Measurements from ENCODE around the gene EIF4E3.

Gene EIF4E3

GRCh38 chr3:71684757-71685386 lies 40.3 kb downstream of the EIF4E3 start:
- H3K4me2 ChIP-seq, result no peak overlapping the region
- no peak for TF ChIP-seq CTCF (conservative IDR thresholded peaks at IDR 0.05; ENCODE audit: low read depth, low read length)
- H3K79me2 ChIP-seq (ENCODE audit: insufficient read depth, low read depth), result no peaks in the 10 kb centered on the region
- no peaks in the 10 kb centered on the region for H4K20me1 ChIP-seq (ENCODE audit: insufficient read depth)
- no peaks in the 10 kb centered on the region for H3K36me3 ChIP-seq (ENCODE audit: insufficient read depth)
- H3K9ac ChIP-seq, result no peak overlapping the region
- no peak overlapping the region for H2AFZ ChIP-seq (ENCODE audit: low read depth)
- H3K4me1 ChIP-seq (ENCODE audit: low read depth, poor library complexity, severe bottlenecking), result no peaks in the 10 kb centered on the region
- H3K27me3 ChIP-seq (ENCODE audit: insufficient read depth, low read depth), result no peaks in the 10 kb centered on the region
- no peak overlapping the region for H3K4me3 ChIP-seq (IDR thresholded peaks at IDR 0.05; ENCODE audit: insufficient read depth, low read depth, low read length)
- no peak overlapping the region for H3K27ac ChIP-seq

GRCh38 chr3:71684046-71684756 lies 41.0 kb downstream of the EIF4E3 start:
- no peaks in the 10 kb centered on the region for H3K27me3 ChIP-seq (ENCODE audit: insufficient read depth, low read depth)
- no peak overlapping the region for H3K4me3 ChIP-seq (IDR thresholded peaks at IDR 0.05; ENCODE audit: insufficient read depth, low read depth, low read length)
- no peaks in the 10 kb centered on the region for H3K79me2 ChIP-seq (ENCODE audit: insufficient read depth, low read depth)
- H2AFZ ChIP-seq (ENCODE audit: low read depth), result no peak overlapping the region
- no peaks in the 10 kb centered on the region for H3K36me3 ChIP-seq (ENCODE audit: insufficient read depth)
- no peak for TF ChIP-seq CTCF (conservative IDR thresholded peaks at IDR 0.05; ENCODE audit: low read depth, low read length)
- no peaks in the 10 kb centered on the region for H4K20me1 ChIP-seq (ENCODE audit: insufficient read depth)
- no peak overlapping the region for H3K9ac ChIP-seq
- H3K27ac ChIP-seq, result no peak overlapping the region
- H3K4me1 ChIP-seq (ENCODE audit: low read depth, poor library complexity, severe bottlenecking), result no peaks in the 10 kb centered on the region
- H3K4me2 ChIP-seq, result no peak overlapping the region

- no peaks in the 10 kb centered on the region for H3K79me2 ChIP-seq (ENCODE audit: insufficient read depth, low read depth)
- H3K36me3 ChIP-seq (ENCODE audit: insufficient read depth), result no peaks in the 10 kb centered on the region
- H4K20me1 ChIP-seq (ENCODE audit: insufficient read depth), result no peaks in the 10 kb centered on the region
- H3K27me3 ChIP-seq (ENCODE audit: insufficient read depth, low read depth), result no peaks in the 10 kb centered on the region
- H3K4me2 ChIP-seq, result no peak overlapping the region
- no peak overlapping the region for H3K4me3 ChIP-seq (IDR thresholded peaks at IDR 0.05; ENCODE audit: insufficient read depth, low read depth, low read length)
- no peak for TF ChIP-seq CTCF (conservative IDR thresholded peaks at IDR 0.05; ENCODE audit: low read depth, low read length)
- H2AFZ ChIP-seq (ENCODE audit: low read depth), result no peak overlapping the region
- no peaks in the 10 kb centered on the region for H3K4me1 ChIP-seq (ENCODE audit: low read depth, poor library complexity, severe bottlenecking)
- no peak overlapping the region for H3K9ac ChIP-seq
- H3K27ac ChIP-seq, result no peak overlapping the region
Measured at GRCh38 chr3:71681224-71681668, 44.0 kb downstream of the EIF4E3 start.

GRCh38 chr3:71680603-71681002 lies 44.6 kb downstream of the EIF4E3 start:
- no peak overlapping the region for H3K27ac ChIP-seq
- TF ChIP-seq CTCF (conservative IDR thresholded peaks at IDR 0.05; ENCODE audit: low read depth, low read length), result no peak
- H2AFZ ChIP-seq (ENCODE audit: low read depth), result no peak overlapping the region
- H3K79me2 ChIP-seq (ENCODE audit: insufficient read depth, low read depth), result no peaks in the 10 kb centered on the region
- H3K4me3 ChIP-seq (IDR thresholded peaks at IDR 0.05; ENCODE audit: insufficient read depth, low read depth, low read length), result no peak overlapping the region
- H3K36me3 ChIP-seq (ENCODE audit: insufficient read depth), result no peaks in the 10 kb centered on the region
- H3K9ac ChIP-seq, result no peak overlapping the region
- H4K20me1 ChIP-seq (ENCODE audit: insufficient read depth), result no peaks in the 10 kb centered on the region
- H3K4me2 ChIP-seq, result no peak overlapping the region
- H3K27me3 ChIP-seq (ENCODE audit: insufficient read depth, low read depth), result no peaks in the 10 kb centered on the region
- no peaks in the 10 kb centered on the region for H3K4me1 ChIP-seq (ENCODE audit: low read depth, poor library complexity, severe bottlenecking)

Measured in KMS-11 (cell line).